ENCODE results near the gene CDKN1C.

DNA sequence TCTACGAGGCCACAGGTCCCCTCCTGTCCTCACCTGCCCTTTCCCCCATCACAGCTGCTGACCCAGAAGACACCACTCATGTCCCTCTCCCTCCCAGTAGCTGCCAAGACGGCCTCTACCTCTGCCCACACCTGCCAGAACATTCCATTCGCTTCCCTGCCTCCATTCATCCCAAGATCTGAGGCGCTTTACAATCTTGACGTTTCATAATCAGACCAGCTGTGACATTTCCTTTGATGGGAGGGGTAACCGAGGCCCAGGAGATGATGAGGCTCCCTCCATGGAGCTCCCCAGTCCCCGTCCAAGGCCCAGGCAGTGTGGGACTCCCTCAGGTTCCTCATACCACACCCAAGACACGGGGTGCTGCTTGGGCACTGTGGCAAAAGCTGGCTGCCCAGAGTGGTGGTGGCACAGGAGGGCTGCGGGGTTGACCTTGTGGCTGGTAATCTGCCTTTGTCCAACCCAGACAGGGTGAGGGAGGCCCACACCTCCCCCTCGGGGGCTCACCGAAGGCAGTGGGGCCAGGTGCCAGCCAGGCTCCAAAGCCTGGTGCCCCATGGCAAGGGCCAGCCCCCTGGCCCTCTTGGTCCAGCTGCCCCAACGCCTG, 26.3 kb upstream of the CDKN1C start:
- TF ChIP-seq, protein P1, sequence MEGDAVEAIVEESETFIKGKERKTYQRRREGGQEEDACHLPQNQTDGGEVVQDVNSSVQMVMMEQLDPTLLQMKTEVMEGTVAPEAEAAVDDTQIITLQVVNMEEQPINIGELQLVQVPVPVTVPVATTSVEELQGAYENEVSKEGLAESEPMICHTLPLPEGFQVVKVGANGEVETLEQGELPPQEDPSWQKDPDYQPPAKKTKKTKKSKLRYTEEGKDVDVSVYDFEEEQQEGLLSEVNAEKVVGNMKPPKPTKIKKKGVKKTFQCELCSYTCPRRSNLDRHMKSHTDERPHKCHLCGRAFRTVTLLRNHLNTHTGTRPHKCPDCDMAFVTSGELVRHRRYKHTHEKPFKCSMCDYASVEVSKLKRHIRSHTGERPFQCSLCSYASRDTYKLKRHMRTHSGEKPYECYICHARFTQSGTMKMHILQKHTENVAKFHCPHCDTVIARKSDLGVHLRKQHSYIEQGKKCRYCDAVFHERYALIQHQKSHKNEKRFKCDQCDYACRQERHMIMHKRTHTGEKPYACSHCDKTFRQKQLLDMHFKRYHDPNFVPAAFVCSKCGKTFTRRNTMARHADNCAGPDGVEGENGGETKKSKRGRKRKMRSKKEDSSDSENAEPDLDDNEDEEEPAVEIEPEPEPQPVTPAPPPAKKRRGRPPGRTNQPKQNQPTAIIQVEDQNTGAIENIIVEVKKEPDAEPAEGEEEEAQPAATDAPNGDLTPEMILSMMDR (IDR thresholded peaks at IDR 0.05), result no peak
- TF ChIP-seq EZH2phosphoT487 (IDR thresholded peaks at IDR 0.05), result no peak

All from neural progenitor cell (in vitro differentiated cells).